Mesodermal cell (in vitro differentiated cells): ENCODE measurements around the gene JMJD7.
A peak's percentile ranks its signal among the peaks of the same experiment; 100 is the strongest.

Experiments
- H3K27ac ChIP-seq: 2 replicates; pipeline ENCODE4 v1.7.0; 2013; ENCODE audit warnings: mild to moderate bottlenecking, low read depth, low read length, moderate library complexity; ENCODE audit not compliant: severe bottlenecking
- H3K36me3 ChIP-seq: 2 replicates; pipeline ENCODE4 v1.7.1; 2013; ENCODE audit warnings: mild to moderate bottlenecking, low read length, moderate library complexity; ENCODE audit not compliant: control insufficient read depth, insufficient read depth
- H3K4me1 ChIP-seq: one replicate; pipeline ENCODE4 v1.7.1; 2013; ENCODE audit warnings: mild to moderate bottlenecking, low read length; ENCODE audit not compliant: insufficient read depth, control insufficient read depth, poor library complexity, severe bottlenecking
- H3K4me3 ChIP-seq: 2 replicates; pipeline ENCODE4 v1.7.0; 2013; ENCODE audit warnings: low read length, control low read depth, mild to moderate bottlenecking; ENCODE audit not compliant: insufficient read depth, poor library complexity, severe bottlenecking; ENCODE audit errors: extremely low read depth
- H3K9me3 ChIP-seq: 2 replicates; pipeline ENCODE4 v1.7.1; 2013; ENCODE audit warnings: mild to moderate bottlenecking, low read length, moderate library complexity; ENCODE audit not compliant: control insufficient read depth
- WGBS, 2 experiments: methylation state at CpG; one replicate each; pipeline ENCODE4 v1.1.5; 2013; ENCODE audit warnings: missing lambda C conversion rate in 2 of 2; ENCODE audit not compliant: insufficient coverage in 2 of 2; 5-methylcytosine and 5-hydroxymethylcytosine counted together

The JMJD7 gene

DNA sequence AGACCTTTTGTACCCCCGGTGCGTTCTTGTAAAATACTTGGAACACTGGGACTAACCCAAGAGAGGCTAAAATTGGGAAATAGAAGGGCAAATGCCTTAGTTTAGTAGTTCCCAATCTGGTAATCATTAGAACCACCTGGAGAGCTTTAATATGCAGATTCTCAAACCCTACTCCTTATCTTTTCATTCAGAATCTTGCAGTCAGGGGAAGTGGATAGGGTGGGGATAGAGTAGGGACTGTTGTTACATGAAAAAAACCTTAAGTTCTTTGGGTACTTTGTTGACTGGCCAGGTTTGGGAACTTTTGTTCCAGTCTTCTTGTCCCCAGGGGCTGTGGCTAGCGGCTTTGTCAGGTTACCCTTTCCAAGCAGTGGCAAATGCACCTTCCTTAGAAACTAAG, 37.7 kb upstream of the JMJD7 start:
- peaks cover 57% of the 10 kb centered on the region for H3K4me1 ChIP-seq
- H3K4me3 ChIP-seq, result no peak overlapping the region
- WGBS, 2 experiments, result 80% methylated on average over 3 of the region's 3 CpGs; no CpG with 5 or more reads in 1 of the 2 experiments
- H3K9me3 ChIP-seq, result no peaks in the 10 kb centered on the region
- H3K27ac ChIP-seq, result peak overlapping the region; percentile 95
- peaks cover 4% of the 10 kb centered on the region for H3K36me3 ChIP-seq

DNA sequence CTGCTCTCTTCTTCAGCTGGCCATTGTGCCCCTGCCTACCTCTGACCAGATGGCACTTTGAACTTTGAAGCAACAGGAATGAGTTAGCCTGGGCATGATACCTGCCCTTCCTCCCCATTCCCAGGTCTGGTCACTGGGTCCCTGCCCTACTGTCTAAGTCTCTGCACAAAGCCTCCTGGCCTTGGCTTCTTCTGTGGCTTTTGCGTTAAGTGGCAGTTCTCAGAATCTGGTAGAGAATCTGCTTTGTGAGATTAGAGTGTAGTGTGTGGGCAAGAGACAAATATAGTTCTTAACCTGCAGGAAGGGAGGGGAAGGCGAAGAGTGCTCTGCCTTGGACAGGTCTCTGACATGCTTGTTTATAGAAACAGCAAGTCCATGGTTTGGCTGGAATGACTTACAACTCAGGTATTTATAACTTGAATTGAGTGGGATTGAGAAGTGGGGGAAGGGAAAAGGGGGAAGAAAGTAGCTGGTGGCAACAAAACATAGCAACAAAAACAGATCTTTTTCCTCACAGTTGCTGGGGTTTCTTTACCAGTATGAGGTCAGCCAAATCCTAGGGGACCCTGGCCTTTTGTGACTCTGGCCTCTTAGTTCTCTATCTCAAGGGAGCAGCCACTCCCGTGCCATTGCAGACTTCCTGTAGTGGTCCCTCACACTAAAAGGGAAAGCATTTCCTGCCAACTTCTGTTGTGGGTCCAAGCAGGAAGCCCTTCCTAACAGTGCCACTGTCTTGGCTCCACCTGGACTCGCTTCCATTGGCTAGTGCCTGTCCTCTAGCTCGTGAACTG, 36.9 kb upstream of the JMJD7 start:
- 63 to 73% methylated on average over 3 to 5 of the region's 5 CpGs for WGBS, 2 experiments
- H3K4me3 ChIP-seq, result no peak overlapping the region

DNA sequence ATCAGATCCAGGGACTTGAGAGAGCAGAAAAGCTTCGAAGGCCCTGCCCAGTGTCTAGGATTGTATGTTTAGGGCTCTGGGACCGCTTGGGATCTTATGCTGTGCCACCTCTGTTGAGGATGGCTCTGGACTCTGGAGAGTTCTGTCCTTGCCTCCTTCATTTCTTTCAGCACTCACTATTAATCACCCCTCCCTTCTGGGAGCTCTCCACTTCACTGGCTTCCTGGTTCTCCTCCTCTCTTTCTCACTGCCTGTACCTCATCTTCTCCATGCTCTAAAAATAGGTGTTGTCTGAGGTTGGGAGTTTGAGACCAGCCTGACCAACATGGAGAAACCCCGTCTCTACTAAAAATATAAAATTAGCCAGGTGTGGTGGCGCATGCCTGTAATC, 36.4 kb upstream of the JMJD7 start:
- H3K4me1 ChIP-seq, result peaks cover 66% of the 10 kb centered on the region
- H3K9me3 ChIP-seq, result no peaks in the 10 kb centered on the region
- H3K4me3 ChIP-seq, result no peak overlapping the region
- 97 to 100% methylated on average over 2 to 3 of the region's 4 CpGs for WGBS, 2 experiments
- peak overlapping the region; percentile 95 for H3K27ac ChIP-seq
- peaks cover 4% of the 10 kb centered on the region for H3K36me3 ChIP-seq

More for the DNA sequence above, 36.9 kb upstream of the JMJD7 start:
- no peaks in the 10 kb centered on the region for H3K9me3 ChIP-seq
- peak overlapping the region; percentile 95 for H3K27ac ChIP-seq
- H3K36me3 ChIP-seq, result peaks cover 4% of the 10 kb centered on the region
- H3K4me1 ChIP-seq, result peaks cover 60% of the 10 kb centered on the region

DNA sequence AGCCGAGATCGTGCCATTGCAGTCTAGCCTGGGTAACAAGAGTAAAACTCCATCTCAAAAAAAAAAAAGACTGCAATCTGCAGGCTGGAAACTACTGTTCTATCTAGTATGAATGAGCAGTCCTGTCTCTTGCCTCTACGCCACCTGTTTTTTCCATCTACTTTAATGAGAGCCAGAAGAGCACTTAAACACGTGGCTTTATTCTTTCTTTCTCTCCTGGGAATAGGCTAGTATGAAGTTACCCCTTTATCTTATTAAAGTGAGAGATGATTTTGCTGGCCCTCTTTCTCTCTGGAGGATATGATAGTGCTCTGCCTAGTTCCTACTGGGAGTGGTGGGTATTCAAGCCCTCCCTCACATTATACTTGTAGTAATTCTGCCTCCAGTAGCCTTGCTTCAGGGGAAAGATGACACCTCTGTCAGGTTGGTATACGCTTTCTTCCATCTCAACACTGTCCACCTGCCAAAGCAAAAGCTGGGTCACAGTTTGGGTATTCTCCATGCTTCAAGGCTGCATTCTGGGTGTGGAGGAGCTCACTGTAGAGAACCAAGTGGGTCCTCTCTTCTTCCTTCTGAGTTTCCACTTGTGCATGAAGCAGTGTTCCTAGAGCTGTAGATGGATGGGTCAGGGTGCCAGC, 35.8 kb upstream of the JMJD7 start:
- peaks cover 72% of the 10 kb centered on the region for H3K4me1 ChIP-seq
- H3K9me3 ChIP-seq, result no peaks in the 10 kb centered on the region
- peaks cover 4% of the 10 kb centered on the region for H3K36me3 ChIP-seq
- H3K4me3 ChIP-seq, result no peak overlapping the region
- 100% methylated on average over 2 of the region's 5 CpGs for WGBS, 2 experiments
- peak overlapping the region; percentile 95 for H3K27ac ChIP-seq

DNA sequence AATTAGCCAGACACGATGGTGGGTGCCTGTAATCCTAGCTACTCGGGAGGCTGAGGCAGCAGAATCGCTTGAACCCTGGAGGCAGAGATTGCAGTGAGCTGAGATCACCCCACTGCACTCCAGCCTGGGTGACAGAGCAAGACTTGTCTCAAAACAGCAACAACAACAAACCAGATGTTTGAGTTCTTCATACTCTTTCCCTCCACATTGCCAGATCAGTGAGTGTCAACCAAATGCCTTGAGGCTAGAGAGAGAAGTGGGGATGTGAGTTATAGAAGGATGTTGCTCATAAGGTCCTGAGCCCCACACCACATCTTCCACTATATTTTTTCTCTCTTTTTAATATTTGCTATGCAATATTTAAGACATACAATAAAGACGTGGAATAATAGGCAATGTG, 33.8 kb upstream of the JMJD7 start:
- Histone ChIP-seq H3K36me3 (peaks cover 4% of the 10 kb centered on the region), H3K9me3 (no peaks in the 10 kb centered on the region), H3K27ac (peak overlapping the region; percentile 29), H3K4me1 (peaks cover 72% of the 10 kb centered on the region), H3K4me3 (no peak overlapping the region)
- WGBS, 2 experiments, result 92 to 94% methylated on average over 3 to 4 of the region's 4 CpGs

DNA sequence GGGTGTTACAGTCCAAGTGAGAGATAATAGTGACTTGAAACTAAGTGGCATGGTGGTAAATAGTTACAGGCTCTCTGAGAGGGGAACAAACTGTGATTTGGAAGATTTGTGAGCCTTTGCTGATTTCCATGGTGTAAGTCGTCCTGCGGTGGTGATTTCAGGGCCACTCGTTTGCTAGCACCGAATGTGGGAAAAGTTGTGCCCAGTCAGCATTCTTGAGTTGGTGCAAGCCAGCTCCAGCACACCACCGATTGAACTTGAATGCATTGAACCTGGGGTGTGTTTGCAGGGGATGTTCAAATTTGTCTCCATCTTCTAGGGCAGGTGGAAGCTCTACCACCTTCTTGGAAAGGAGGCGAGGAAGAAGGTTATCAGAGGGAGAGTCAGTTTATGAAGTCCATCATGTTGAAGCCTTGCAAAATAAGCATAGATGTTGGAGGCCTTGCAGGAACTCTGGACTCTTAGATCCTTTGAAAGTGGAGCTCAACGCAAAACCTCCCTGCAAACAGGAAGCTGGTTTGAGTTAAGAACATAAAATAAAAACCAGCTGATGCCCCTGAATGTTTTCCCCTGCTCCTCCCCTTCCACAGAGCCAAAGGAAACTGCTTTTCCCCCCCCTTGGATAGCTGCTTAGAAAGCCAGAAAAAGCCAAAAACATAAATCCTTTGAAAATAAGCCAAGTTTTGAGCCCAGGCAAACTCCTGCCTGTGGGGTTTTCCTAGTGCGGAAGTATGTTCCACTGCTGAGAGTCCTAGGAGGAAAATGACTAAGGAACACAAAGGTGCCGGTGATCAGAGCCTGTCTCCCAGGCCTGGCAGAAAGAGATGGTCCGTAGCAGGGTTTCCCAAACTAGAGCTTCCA, 31.7 kb upstream of the JMJD7 start:
- peak overlapping the region; percentile 53 for H3K27ac ChIP-seq
- 93 to 95% methylated on average over 8 to 10 of the region's 10 CpGs for WGBS, 2 experiments
- H3K4me1 ChIP-seq, result peaks cover 54% of the 10 kb centered on the region
- H3K9me3 ChIP-seq, result no peaks in the 10 kb centered on the region
- H3K36me3 ChIP-seq, result peaks cover 11% of the 10 kb centered on the region
- no peak overlapping the region for H3K4me3 ChIP-seq

DNA sequence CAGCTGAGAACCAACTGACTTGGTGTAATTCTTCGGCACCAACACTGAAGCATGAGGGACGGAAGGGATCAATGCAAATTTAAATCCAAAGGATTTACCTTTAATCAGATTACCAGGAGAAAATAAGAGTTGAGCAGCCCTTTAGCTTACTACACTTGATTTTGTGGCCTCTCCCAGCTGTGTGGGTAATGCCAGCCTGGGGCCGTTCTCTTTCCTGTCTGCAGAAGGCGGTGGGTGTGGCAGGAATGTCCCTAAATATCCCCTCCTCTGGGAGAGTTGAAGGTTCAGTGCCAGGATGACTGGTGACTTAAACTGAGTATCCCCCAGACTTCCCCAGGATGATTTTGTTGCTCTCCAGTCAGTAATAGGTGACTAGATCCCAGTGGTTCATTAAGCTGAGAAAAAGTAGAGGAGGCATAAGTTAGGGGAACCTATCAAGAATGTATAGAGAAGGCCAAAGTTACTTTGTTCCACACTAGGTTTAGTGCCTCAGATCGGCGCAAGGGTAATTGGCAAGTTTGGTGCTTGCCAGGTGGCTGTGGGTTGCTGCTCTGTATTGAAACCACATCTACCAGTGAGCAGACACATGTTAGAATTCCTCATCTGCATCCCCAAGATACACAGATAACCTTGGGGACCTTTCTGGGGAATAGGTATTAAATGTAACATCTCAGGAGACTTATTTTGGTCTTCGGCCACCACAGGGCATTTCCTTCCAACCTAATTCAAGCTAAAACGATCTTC, 30.5 kb upstream of the JMJD7 start:
- peaks cover 46% of the 10 kb centered on the region for H3K4me1 ChIP-seq
- H3K9me3 ChIP-seq, result no peaks in the 10 kb centered on the region
- peaks cover 19% of the 10 kb centered on the region for H3K36me3 ChIP-seq
- no peak overlapping the region for H3K4me3 ChIP-seq
- no peak overlapping the region for H3K27ac ChIP-seq
- 59 to 100% methylated on average over 2 to 4 of the region's 8 CpGs for WGBS, 2 experiments

DNA sequence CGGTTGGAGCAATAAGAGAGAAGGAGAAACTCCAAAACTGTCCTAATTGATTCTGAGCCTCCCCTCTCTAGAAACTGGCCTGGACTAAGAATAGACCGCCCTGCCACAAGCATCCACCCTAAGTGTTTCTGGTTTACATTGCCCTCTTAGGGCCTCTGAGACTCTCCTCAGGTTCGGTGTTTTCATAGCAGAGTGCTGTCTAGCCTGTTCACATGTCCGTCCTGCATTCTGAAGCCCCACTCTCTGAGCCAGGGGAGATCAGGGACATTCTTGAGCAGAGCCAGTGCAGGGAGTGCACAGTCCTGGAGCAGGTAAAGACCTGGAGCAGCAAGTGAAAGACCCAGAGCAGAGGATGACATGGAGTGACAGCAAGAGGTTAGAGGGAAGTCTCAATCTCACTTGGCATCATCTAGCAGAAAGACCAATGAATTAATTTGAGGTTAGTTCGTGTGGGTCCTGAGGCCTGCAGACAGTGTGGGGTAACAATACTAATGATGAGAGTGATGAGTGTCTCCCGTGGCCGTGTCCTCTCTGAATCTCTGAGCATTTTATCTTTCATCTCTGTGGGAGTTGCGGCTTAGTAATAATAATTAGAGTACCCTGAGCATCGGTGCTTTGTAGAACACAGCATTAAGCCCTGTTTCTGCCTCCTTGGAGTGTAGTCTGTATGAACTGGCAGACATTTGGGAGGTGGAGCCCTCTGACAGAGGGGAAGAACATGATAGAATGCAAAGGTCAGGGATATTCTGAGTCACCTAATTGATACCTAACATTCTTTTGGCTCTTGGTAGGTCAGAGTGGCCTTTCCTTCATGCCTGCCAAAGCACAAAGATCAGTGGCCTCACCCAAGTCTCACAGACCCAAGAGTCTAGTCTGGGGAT, 29.0 kb upstream of the JMJD7 start:
- WGBS, 2 experiments, result 91 to 93% methylated on average over 5 to 8 of the region's 9 CpGs

DNA sequence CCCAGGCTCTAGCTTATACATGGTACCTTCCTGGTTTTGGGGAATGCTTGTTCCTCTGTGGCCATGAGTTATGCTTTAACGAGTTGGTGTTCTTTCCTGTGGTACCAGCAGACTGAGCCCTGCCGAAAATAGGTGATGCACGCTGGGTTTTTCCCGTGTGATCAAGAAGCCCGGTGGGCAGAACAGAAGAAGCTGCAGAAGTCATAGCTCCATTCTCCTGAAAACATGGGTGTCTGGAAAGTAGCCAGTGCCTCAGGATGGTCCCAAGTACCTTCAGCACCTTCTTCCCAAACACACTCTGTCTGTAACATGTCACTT, 28.4 kb upstream of the JMJD7 start:
- peaks cover 34% of the 10 kb centered on the region for H3K4me1 ChIP-seq
- H3K36me3 ChIP-seq, result peaks cover 15% of the 10 kb centered on the region
- WGBS, 2 experiments, result 96 to 100% methylated on average over 5 of the region's 5 CpGs

More for the DNA sequence above, 29.0 kb upstream of the JMJD7 start:
- Histone ChIP-seq H3K4me1 (peaks cover 36% of the 10 kb centered on the region), H3K27ac (no peak overlapping the region), H3K9me3 (no peaks in the 10 kb centered on the region), H3K4me3 (no peak overlapping the region), H3K36me3 (peaks cover 15% of the 10 kb centered on the region)

More for the DNA sequence above, 28.4 kb upstream of the JMJD7 start:
- no peak overlapping the region for H3K27ac ChIP-seq
- H3K4me3 ChIP-seq, result no peak overlapping the region
- no peaks in the 10 kb centered on the region for H3K9me3 ChIP-seq
